Cardiac muscle cell (in vitro differentiated cells and primary cell): ENCODE measurements around the gene SGO1. TPM values are rescaled to one million over a fixed set of nuclear protein-coding genes. Genes with fewer than 3 reads are reported as not detected.

ENCODE experiments used
- DNase-seq, 2 donors: peaks; one replicate each; pipeline versions ENCODE4 v3.0.0 to v3.0.0-alpha.2; 2010 to 2017; ENCODE audit warnings: low read depth in 1 of 2, low spot score in 1 of 2
- H3K27ac ChIP-seq: fragments of 200-600 bp; sonication (generic); 2 replicates; pipeline ENCODE4 v1.5.1; 2016
- H3K27me3 ChIP-seq: fragments of 200-600 bp; sonication (generic); 2 replicates; pipeline ENCODE4 v1.6.0; 2016; ENCODE audit warnings: control low read depth
- H3K36me3 ChIP-seq: fragments of 200-600 bp; sonication (generic); 2 replicates; pipeline ENCODE4 v1.5.1; 2016; ENCODE audit warnings: control low read depth
- H3K4me1 ChIP-seq: fragments of 200-600 bp; sonication (generic); 2 replicates; pipeline ENCODE4 v1.8.1; 2017; ENCODE audit warnings: low read depth, mild to moderate bottlenecking, mixed run types
- H3K4me3 ChIP-seq: fragments of 200-600 bp; sonication (generic); 2 replicates; pipeline ENCODE4 v1.5.1; 2016; ENCODE audit warnings: mild to moderate bottlenecking
- H3K9me3 ChIP-seq: fragments of 200-600 bp; sonication (generic); 2 replicates; pipeline ENCODE4 v1.5.1; 2017; ENCODE audit warnings: low read depth, mild to moderate bottlenecking, control low read depth
- polyA plus RNA-seq: library from polyadenylated mRNA; unstranded; fragments of >200 nt; fragmentation: Nextera tagmentation; extraction: Ambion mirVana; gene quantifications from 2 replicates; pipeline ENCODE4 v1.2.1, GENCODE V29; 2016
- total RNA-seq: library from RNA; depleted of rRNA; stranded (reverse); fragments of >200 nt; gene quantifications from 2 replicates; pipeline ENCODE4 v1.2.3, GENCODE V29; 2016
- TF ChIP-seq, protein P1 (sequence below): IDR thresholded peaks from 2 replicates; pipeline ENCODE4 v1.5.1; 2012; ENCODE audit warnings: low read depth, mild to moderate bottlenecking, low read length

The SGO1 gene
- total and polyA plus RNA-seq, 2 experiments from 2014 or later = 10.1 to 11.4 TPM

DNA sequence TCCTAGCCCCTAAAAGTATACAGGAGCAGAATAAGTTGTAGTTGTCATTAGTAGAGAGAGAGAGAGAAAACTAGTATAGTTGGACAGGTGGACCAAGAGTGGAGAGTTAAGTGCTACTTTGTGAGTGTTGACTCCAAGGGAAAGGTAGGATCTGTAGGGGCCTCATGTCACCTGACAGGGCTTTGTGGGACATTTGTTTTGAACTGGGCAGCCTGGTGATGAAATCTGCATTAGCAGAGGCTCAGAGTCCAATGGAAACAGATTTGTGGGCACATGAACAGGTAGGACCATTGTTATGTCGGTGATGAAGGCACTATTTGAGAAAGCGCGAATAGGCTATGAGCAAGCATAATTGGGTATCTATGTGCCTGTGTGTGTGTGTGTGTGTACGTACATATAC lies 43.5 kb downstream of the SGO1 start:
- Histone ChIP-seq H3K27ac (no peak overlapping the region), H3K4me3 (no peak overlapping the region), H3K27me3 (no peaks in the 10 kb centered on the region), H3K4me1 (peaks cover 5% of the 10 kb centered on the region), H3K9me3 (no peaks in the 10 kb centered on the region), H3K36me3 (no peaks in the 10 kb centered on the region)
- no peak for DNase-seq
- TF ChIP-seq, protein P1, sequence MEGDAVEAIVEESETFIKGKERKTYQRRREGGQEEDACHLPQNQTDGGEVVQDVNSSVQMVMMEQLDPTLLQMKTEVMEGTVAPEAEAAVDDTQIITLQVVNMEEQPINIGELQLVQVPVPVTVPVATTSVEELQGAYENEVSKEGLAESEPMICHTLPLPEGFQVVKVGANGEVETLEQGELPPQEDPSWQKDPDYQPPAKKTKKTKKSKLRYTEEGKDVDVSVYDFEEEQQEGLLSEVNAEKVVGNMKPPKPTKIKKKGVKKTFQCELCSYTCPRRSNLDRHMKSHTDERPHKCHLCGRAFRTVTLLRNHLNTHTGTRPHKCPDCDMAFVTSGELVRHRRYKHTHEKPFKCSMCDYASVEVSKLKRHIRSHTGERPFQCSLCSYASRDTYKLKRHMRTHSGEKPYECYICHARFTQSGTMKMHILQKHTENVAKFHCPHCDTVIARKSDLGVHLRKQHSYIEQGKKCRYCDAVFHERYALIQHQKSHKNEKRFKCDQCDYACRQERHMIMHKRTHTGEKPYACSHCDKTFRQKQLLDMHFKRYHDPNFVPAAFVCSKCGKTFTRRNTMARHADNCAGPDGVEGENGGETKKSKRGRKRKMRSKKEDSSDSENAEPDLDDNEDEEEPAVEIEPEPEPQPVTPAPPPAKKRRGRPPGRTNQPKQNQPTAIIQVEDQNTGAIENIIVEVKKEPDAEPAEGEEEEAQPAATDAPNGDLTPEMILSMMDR = no peak

DNA sequence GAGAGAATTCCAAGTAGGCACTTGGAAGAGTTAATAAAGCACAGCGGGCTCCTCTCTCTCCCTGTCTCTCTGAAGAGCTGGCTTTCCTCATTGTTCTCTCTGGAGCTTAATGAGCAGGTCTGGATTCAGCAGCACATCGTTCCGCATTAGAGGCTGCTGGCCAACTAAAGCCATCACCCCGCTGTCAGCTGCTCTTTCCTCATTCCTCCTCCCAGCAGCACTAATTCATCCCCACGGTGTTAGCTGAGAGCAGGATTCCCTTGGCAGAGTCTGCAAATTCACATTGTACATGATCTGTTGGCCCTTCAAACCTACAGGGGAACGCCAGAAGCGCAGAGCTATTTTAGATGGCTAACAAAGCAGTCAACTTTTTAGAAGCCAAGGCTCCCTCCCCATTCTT lies 44.2 kb downstream of the SGO1 start:
- H3K27ac ChIP-seq = no peak overlapping the region
- H3K36me3 ChIP-seq = no peaks in the 10 kb centered on the region
- H3K4me1 ChIP-seq = peaks cover 5% of the 10 kb centered on the region
- H3K9me3 ChIP-seq = no peaks in the 10 kb centered on the region
- no peak overlapping the region for H3K4me3 ChIP-seq
- peak; percentile 13 to 68 for DNase-seq
- TF ChIP-seq, protein P1 = no peak
- no peaks in the 10 kb centered on the region for H3K27me3 ChIP-seq

DNA sequence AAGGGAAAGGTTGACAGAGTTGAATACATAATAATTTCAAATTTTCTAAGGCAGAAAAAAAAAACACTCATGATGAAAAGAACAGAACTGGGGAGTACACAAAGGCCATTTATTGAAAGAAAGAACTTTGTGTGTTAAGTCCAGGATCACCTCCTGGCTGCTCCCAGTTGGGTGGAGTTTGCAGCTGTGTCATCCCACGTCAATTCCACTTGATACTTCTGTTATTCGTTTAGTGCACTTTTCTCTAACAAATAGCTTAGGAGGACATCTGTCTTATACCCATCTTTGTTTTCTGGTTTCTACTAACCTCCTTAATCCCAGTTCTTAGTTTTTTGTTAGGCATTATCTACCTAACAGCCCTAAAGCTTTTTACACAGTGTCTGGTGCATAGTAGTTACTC lies 44.7 kb downstream of the SGO1 start:
- DNase-seq = no peak
- H3K36me3 ChIP-seq = no peaks in the 10 kb centered on the region
- TF ChIP-seq, protein P1 = no peak
- H3K4me3 ChIP-seq = no peak overlapping the region
- peaks cover 5% of the 10 kb centered on the region for H3K4me1 ChIP-seq
- no peak overlapping the region for H3K27ac ChIP-seq
- no peaks in the 10 kb centered on the region for H3K9me3 ChIP-seq
- H3K27me3 ChIP-seq = no peaks in the 10 kb centered on the region

DNA sequence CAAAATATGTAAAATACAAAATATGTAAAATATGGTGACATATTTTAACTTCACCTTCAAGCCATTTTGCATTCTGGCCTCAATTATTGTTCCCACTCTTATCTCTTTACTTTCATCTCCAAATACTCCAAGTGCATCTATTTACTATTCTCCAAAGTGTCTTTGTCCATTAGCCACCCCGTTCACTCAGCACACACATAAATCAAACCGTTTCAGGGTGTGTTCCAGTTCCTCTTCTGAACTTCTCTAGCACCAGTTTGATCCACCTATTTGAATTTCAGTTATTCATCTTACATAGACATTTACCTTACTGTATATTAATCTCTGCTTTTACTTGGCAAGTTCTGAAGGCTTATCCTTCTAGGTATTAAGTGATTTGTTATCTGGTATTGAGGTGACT lies 45.1 kb downstream of the SGO1 start:
- DNase-seq = no peak
- Histone ChIP-seq H3K36me3 (no peaks in the 10 kb centered on the region), H3K27me3 (no peaks in the 10 kb centered on the region), H3K27ac (no peak overlapping the region), H3K4me1 (peaks cover 4% of the 10 kb centered on the region), H3K9me3 (no peaks in the 10 kb centered on the region), H3K4me3 (no peak overlapping the region)
- TF ChIP-seq, protein P1 = no peak

DNA sequence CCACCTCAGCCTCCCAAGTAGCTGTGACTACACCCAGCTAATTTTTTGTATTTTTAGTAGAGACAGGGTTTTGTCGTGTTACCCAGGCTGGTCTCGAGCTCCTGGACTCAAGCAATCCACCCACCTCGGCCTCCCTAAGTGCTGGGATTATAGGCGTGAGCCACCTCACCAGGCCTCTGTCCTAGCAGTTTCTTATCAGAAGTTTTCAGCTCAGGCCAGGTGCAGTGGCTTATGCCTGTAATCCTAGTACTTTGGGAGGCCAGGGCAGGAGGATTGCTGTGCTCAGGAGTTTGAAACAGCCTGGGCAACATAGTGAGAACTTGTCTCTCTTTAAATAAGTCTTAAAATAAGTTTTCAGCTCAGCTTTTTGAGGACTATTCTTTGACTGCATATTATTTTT lies 48.4 kb downstream of the SGO1 start:
- Histone ChIP-seq H3K36me3 (no peaks in the 10 kb centered on the region), H3K27me3 (no peaks in the 10 kb centered on the region), H3K4me1 (no peaks in the 10 kb centered on the region), H3K9me3 (no peaks in the 10 kb centered on the region), H3K27ac (no peak overlapping the region), H3K4me3 (no peak overlapping the region)
- TF ChIP-seq, protein P1 = no peak
- DNase-seq = no peak

DNA sequence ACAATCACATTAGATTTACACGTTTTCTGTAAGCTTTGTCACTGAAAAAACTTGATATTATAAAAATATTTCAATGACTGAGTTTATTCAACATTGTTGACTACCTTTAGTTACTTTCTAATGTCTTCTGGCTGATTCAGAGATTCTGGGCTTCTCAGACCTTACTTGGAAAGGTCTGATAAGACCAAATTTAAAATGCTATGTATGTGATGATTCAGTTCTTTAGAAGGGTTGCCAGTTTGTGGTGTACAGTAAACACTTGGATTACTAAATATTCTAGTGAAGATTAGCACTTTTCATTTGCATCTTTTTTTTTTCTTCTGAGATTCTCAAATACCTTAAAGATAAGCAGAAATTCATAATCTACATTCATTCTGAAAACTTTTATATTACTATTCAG lies 49.8 kb downstream of the SGO1 start:
- Histone ChIP-seq H3K27ac (no peak overlapping the region), H3K4me1 (no peaks in the 10 kb centered on the region), H3K27me3 (no peaks in the 10 kb centered on the region), H3K4me3 (no peak overlapping the region), H3K9me3 (no peaks in the 10 kb centered on the region), H3K36me3 (no peaks in the 10 kb centered on the region)
- TF ChIP-seq, protein P1 = no peak
- peak in 1 of 2 donors; percentile 17 for DNase-seq
